GM18858 (cell line): ENCODE results near the gene KCNC1.

Experiments
- ATAC-seq: cut with Tn5 transposase; IDR thresholded peaks from one replicate; pipeline ENCODE4 v1.9.1; 2021; ENCODE audit not compliant: unreplicated experiment

Gene KCNC1

GRCh38 chr11:17814546-17814945 is 80.0 kb downstream of the KCNC1 start:
- no peak for ATAC-seq

- no peak for ATAC-seq
Measured at GRCh38 chr11:17816232-17816931, 81.8 kb downstream of the KCNC1 start.

GRCh38 chr11:17821648-17822400 is 87.2 kb downstream of the KCNC1 start:
- ATAC-seq = no peak

- no peak for ATAC-seq
Measured at GRCh38 chr11:17822401-17822781, 87.8 kb downstream of the KCNC1 start.

- no peak for ATAC-seq
Measured at GRCh38 chr11:17827006-17827405, 92.4 kb downstream of the KCNC1 start.

GRCh38 chr11:17828311-17828751 is 93.8 kb downstream of the KCNC1 start:
- ATAC-seq = no peak

- ATAC-seq = no peak
Measured at GRCh38 chr11:17831228-17831627, 96.6 kb downstream of the KCNC1 start.

GRCh38 chr11:17831883-17832282 is 97.3 kb downstream of the KCNC1 start:
- no peak for ATAC-seq
